HFF-Myc (cell line): ENCODE results near the gene KLHDC4.

Experiments used
- DNase-seq: peaks from one replicate; pipeline ENCODE4 v3.0.0-alpha.2; 2011; ENCODE audit warnings: low read depth; ENCODE audit errors: extremely low read depth
- H3K4me3 ChIP-seq: replicated peaks from 2 replicates; pipeline ENCODE4 v1.5.1; 2011; ENCODE audit warnings: low read depth, mild to moderate bottlenecking, control low read depth, low read length
- CTCF ChIP-seq: IDR thresholded peaks from 2 replicates; pipeline ENCODE4 v1.5.1; 2012; ENCODE audit warnings: mild to moderate bottlenecking, low read depth, low read length, control low read depth; ENCODE audit errors: missing control alignments

The KLHDC4 gene

GRCh38 chr16:87747626-87748414 is 18.0 kb downstream of the KLHDC4 start:
- no peak overlapping the region for H3K4me3 ChIP-seq
- DNase-seq = no peak
- no peak for TF ChIP-seq CTCF

DNA sequence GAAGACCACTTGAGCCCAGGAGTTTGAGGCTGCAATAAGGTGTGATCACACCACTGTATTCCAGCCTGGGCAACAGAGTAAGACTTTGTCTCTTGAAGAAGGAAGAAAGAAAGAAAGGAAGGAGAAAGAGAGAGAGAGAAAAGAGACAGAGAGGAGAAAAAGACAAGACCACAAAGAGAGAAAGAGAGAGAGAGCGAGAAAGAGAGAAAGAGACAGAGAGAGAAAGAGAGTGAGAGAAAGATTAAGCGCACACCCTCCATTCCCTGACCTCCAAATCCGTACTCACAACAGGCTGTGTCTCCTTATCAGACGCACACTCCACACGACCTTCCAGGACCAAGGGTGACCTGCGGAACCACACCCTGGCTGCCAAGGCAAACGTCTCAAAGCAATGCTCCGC is 19.6 kb downstream of the KLHDC4 start:
- DNase-seq = no peak
- no peak for TF ChIP-seq CTCF
- H3K4me3 ChIP-seq = no peak overlapping the region

DNA sequence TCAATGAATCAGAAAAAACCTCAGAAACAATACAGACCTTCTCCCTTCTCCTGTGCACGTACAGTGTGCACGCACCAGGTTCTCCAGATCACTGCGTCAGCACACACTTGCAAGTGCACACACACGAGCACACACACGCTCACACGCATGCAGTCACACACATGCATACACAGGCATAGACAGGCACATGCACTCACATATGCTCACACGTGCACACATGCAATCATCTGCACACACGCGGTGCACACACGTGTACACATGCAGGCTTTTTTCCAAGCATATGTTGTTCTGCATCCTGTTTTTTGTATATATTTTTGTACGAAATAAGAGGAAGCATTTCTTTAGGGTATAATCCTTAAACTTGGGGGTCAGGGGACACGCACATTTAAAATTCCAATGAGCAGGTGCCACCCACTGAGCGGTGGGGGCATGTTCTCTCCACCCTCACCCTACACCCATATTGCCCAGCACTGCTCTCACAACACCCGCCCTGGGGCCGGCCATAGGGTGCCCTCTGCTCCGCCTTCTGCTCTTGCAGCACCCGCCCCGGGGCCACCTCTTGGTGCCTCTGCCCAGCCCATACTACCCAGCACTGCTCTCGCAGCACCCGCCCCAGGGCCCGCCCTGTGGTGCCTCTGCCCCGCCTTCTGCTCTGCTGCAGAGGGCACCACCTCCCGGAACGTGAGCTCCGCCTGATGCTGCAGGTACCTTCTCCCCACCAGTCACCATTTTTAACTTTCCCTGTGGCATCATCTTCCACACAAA is 20.9 kb downstream of the KLHDC4 start:
- no peak for DNase-seq
- TF ChIP-seq CTCF = no peak
- no peak overlapping the region for H3K4me3 ChIP-seq

DNA sequence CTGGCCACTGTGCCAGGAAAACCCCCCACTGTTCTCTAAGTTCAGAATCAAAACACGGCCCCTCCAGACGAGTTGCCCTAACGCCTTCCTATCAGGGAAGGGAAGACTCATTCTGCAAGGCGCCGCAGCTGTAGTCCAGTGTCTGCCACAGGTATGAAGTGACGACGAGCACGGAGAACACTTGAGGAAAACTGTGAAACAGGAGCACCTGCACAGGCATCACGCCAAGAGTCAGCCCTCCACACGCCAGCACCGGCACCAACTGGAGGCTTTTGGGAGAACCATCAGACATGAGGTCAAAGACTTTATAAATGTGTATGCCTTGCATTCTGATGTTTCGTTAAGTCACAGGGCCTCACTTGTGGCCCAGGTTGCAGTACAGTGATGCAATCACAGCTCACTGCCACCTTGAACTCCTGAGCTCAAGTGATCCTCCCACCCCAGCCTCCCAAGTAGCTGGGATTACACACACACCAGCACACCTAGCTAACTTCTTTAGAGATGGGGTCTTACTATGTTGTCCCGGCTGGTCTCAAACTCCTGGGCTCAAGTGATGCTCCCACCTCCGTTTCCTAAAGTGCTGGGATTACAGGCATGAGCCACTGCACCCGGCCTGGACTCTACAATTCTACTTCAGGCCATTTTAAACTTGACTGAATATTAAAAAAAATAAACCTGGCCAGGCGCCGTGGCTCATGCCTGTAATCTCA is 22.9 kb downstream of the KLHDC4 start:
- H3K4me3 ChIP-seq = no peak overlapping the region
- no peak for TF ChIP-seq CTCF
- DNase-seq = no peak

DNA sequence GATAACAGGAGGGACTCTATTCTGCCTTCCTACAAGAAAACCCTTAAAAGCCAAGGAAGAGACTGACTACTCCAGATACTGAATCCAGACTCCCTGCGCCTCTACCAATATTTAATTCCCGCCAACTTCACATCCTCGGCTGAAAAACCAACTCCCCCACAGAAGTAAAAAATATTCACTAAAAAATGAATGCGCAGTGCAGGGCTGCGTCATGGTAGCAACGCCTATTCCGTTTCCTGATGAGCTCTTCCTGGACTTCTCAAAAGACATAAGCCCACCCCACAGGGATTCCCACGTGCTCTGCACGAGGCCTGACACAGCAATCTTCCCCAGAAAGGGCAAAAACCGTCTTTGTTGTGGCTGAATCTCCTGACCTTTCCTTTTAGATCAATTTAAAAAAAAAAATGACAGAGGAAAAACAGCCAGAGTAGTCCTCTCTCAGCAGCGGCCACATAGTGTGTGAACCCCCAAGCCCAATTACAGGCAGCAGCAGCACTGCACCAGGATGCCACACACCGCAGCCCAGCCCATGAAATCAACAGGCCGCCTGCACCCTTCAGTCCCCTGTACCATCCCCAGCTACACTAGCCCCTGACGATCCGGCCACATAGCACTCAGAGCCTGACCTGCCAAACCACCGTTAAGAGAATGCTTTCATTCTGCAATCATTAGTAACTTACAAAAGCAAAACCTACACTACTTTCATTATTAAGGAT is 23.9 kb downstream of the KLHDC4 start:
- TF ChIP-seq CTCF = no peak

GRCh38 chr16:87740909-87741424 is 24.8 kb downstream of the KLHDC4 start:
- H3K4me3 ChIP-seq = no peak overlapping the region
- DNase-seq = no peak
- TF ChIP-seq CTCF = no peak

More for the DNA sequence above, 23.9 kb downstream of the KLHDC4 start:
- no peak for DNase-seq
- H3K4me3 ChIP-seq = no peak overlapping the region
